OCI-LY3 (cell line): ENCODE data around the gene FNDC10.
"Not testable (repeated sequence)": the region's sequence is repeated elsewhere in the genome, so short reads cannot be mapped to it uniquely, and the experiment has no call there.

Experiments
- EZH2phosphoT487 ChIP-seq: fragments of 200-600 bp; shearing (Covaris generic); IDR thresholded peaks from 2 replicates; pipeline ENCODE4 v1.6.1; 2018; ENCODE audit warnings: antibody characterized with exemption, mixed run types, low read depth
- TF ChIP-seq, protein P1 (sequence below): fragments of 200-600, 300-600 bp; sonication (generic); IDR thresholded peaks from 2 replicates; pipeline ENCODE4 v1.5.1; 2014; ENCODE audit warnings: antibody characterized with exemption, low read length, low read depth

GRCh38 chr1:1637479-1637875, 37.5 kb upstream of the FNDC10 start:
- TF ChIP-seq, protein P1, sequence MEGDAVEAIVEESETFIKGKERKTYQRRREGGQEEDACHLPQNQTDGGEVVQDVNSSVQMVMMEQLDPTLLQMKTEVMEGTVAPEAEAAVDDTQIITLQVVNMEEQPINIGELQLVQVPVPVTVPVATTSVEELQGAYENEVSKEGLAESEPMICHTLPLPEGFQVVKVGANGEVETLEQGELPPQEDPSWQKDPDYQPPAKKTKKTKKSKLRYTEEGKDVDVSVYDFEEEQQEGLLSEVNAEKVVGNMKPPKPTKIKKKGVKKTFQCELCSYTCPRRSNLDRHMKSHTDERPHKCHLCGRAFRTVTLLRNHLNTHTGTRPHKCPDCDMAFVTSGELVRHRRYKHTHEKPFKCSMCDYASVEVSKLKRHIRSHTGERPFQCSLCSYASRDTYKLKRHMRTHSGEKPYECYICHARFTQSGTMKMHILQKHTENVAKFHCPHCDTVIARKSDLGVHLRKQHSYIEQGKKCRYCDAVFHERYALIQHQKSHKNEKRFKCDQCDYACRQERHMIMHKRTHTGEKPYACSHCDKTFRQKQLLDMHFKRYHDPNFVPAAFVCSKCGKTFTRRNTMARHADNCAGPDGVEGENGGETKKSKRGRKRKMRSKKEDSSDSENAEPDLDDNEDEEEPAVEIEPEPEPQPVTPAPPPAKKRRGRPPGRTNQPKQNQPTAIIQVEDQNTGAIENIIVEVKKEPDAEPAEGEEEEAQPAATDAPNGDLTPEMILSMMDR, result not testable (repeated sequence)
- not testable (repeated sequence) for TF ChIP-seq EZH2phosphoT487
